HepG2 (cell line): ENCODE measurements around the gene MBLAC2. TPM values are rescaled to one million over a fixed set of nuclear protein-coding genes. Genes with fewer than 3 reads are reported as not detected.

Experiments used
- ELF4 ChIP-seq: sonication (generic); formaldehyde crosslinking; IDR thresholded peaks from 2 replicates; pipeline ENCODE4 v1.5.0; 2020; ENCODE audit warnings: missing genetic modification reagents, mild to moderate bottlenecking, moderate library complexity, borderline replicate concordance
- GABPA ChIP-seq, 2 experiments: IDR thresholded peaks; 2 replicates each; pipeline ENCODE4 v1.6.1; 2011 to 2016; ENCODE audit warnings: low read depth in 2 of 2, low read length in 1 of 2, missing biosample characterization in 1 of 2, missing genetic modification characterization in 1 of 2
- NFYC ChIP-seq: IDR thresholded peaks from 2 replicates; pipeline ENCODE4 v1.6.1; 2016; ENCODE audit warnings: missing genetic modification reagents, missing compliant biosample characterization
- POLR2AphosphoS2 ChIP-seq: IDR thresholded peaks from 2 replicates; pipeline ENCODE4 v1.6.1; 2011; ENCODE audit warnings: low read depth, low read length, improper control_type of control experiment
- SRY ChIP-seq: sonication (generic); formaldehyde crosslinking; IDR thresholded peaks from 2 replicates; pipeline ENCODE4 v1.8.0; 2022; ENCODE audit warnings: mild to moderate bottlenecking, missing genetic modification reagents
- TCF7L2 ChIP-seq: IDR thresholded peaks from 2 replicates; pipeline ENCODE4 v1.6.1; 2011; ENCODE audit warnings: mild to moderate bottlenecking, low read depth, low read length, moderate library complexity
- ZFP36 ChIP-seq: fragments of 150-350 bp; IDR thresholded peaks from 2 replicates; pipeline ENCODE4 v1.6.1; 2018; ENCODE audit warnings: borderline replicate concordance, low read length, low read depth; ENCODE audit not compliant: partially characterized antibody
- ZFP90 ChIP-seq: sonication (generic); formaldehyde crosslinking; IDR thresholded peaks from 2 replicates; pipeline ENCODE4 v1.8.0; 2022; ENCODE audit warnings: missing genetic modification reagents, mild to moderate bottlenecking, inconsistent platforms, borderline replicate concordance
- ZNF180 ChIP-seq: sonication (generic); formaldehyde crosslinking; IDR thresholded peaks from 2 replicates; pipeline ENCODE4 v1.4.0; 2020; ENCODE audit warnings: low read depth, missing genetic modification reagents, borderline replicate concordance
- ZNF260 ChIP-seq: sonication (generic); formaldehyde crosslinking; IDR thresholded peaks from 2 replicates; pipeline ENCODE4 v1.4.0; 2020; ENCODE audit warnings: missing genetic modification reagents, low read depth, mild to moderate bottlenecking, borderline replicate concordance
- ZNF530 ChIP-seq: sonication (generic); formaldehyde crosslinking; IDR thresholded peaks from 2 replicates; pipeline ENCODE4 v1.5.0; 2020; ENCODE audit warnings: low read depth, mild to moderate bottlenecking, missing genetic modification reagents
- ZNF614 ChIP-seq: IDR thresholded peaks from 2 replicates; pipeline ENCODE4 v1.6.1; 2018; ENCODE audit warnings: missing biosample characterization, missing genetic modification reagents, inconsistent platforms, borderline replicate concordance
- ZNF709 ChIP-seq: sonication (generic); formaldehyde crosslinking; IDR thresholded peaks from 2 replicates; pipeline ENCODE4 v1.5.0; 2020; ENCODE audit warnings: mild to moderate bottlenecking, missing genetic modification reagents
- polyA plus RNA-seq, 8 experiments: library from polyadenylated mRNA; depleted of rRNA in 3 of 8; stranded (reverse) in 7 of 8; unstranded in 1 of 8; fragments of >200 nt; fragmentation: Illumina TruSeq in 4 of 8; extraction: Trizol in 4 of 8; gene quantifications; 2 replicates each; pipeline versions ENCODE4 v1.2.1 to v1.2.3, GENCODE V29; 2011 to 2016; ENCODE audit warnings: low read depth in 4 of 8, missing spikeins in 1 of 8, mixed read lengths in 1 of 8; ENCODE audit not compliant: insufficient read depth in 1 of 8
- total RNA-seq, 5 experiments: library from RNA; depleted of rRNA; stranded (reverse); fragments of >200 nt; fragmentation: Illumina TruSeq; extraction: Trizol; gene quantifications; 2 replicates each; pipeline ENCODE4 v1.2.3, GENCODE V29; 2016; ENCODE audit warnings: low read depth in 1 of 5
- TF ChIP-seq, protein P1 (sequence below): sonication (generic); formaldehyde crosslinking; conservative IDR thresholded peaks from 2 replicates; pipeline ENCODE4 v1.8.0; 2022; ENCODE audit warnings: missing genetic modification reagents
- TF ChIP-seq, protein P2 (sequence below): sonication (generic); formaldehyde crosslinking; IDR thresholded peaks from 2 replicates; pipeline ENCODE4 v1.4.0; 2020; ENCODE audit warnings: missing genetic modification reagents, borderline replicate concordance
- TF ChIP-seq, protein P3 (sequence below): sonication (generic); formaldehyde crosslinking; IDR thresholded peaks from 2 replicates; pipeline ENCODE4 v1.8.0; 2022; ENCODE audit warnings: mild to moderate bottlenecking, missing genetic modification reagents, moderate library complexity
- TF ChIP-seq, protein P4 (sequence below): sonication (generic); formaldehyde crosslinking; IDR thresholded peaks from 2 replicates; pipeline ENCODE4 v1.4.0; 2020; ENCODE audit warnings: mild to moderate bottlenecking, missing genetic modification reagents

MBLAC2 gene
- total and polyA plus RNA-seq, 2 of the 13 experiments (the other 11 are each of a cell fraction or from before 2014, with no cell fraction given): 2.9 to 4.1 TPM

DNA sequence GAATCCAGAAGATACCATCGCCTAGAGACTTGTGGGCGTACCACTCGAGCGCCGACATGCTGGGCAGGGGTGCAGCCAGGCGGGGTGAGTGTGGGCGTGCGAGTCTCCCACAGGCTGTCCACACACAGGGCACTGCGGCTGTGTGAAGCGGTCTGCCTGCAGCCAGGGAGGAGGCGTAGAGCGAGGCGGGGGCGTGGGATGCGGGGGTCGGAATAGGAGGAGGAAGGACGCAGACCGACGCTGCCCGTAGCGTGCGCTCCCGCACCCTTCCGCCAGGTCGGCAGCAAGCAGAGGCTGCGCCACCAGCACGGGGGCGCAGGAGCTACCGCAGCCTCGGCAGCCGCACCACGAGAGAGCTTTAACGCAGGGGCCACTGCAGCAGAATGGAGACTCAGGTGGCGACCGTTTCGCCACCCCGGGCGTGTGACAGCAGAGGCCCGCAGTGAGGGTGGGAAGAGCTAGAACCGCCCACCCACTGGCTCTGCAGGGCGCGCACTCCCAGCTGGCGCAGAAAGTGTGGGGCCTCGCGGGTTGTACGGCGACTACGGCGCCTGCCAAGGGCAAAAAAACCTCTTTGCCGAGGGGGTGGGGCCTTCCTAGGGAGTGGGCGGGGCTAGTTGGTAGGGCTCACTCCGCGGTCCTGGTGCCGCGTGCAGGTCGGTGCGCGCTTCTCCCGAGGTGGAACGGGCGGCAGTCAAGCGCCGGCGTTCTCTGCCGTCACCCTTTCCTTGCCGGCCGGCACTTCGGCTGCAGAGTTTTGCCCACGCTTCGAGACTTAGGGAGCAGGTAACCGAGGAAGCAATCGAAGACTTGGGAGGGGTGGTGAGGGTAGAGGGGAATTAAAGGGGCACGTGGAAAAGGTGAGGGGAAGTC lies at the start of gene MBLAC2, which contains the start of gene POLR3G (continued):
- TF ChIP-seq POLR2AphosphoS2 (no peak), ZNF709 (CRISPR knock-in tag) (peak; percentile 93; the same call in 1 of the 2 replicates), ZNF530 (CRISPR knock-in tag) (no peak), ZFP36 (no peak), NFYC (CRISPR knock-in tag) (no peak; the same call in 1 of the 2 replicates), TCF7L2 (no peak), ZFP90 (peak; percentile 84; the same call in 1 of the 2 replicates), ZNF260 (CRISPR knock-in tag) (no peak), SRY (CRISPR knock-in tag) (peak; percentile 20; the same call in 1 of the 2 replicates), GABPA (IDR thresholded peaks at IDR 0.05; ENCODE audit: low read depth, low read length) (no peak), GABPA (CRISPR knock-in tag; IDR thresholded peaks at IDR 0.05; ENCODE audit: low read depth) (peak; percentile 71), ELF4 (CRISPR knock-in tag) (0 out of 2 replicates have a peak, but pooled peaks have one; percentile 10), ZNF180 (CRISPR knock-in tag) (no peak), ZNF614 (CRISPR knock-in tag) (peak; percentile 54; the same call in 1 of the 2 replicates)
- TF ChIP-seq, protein P1, sequence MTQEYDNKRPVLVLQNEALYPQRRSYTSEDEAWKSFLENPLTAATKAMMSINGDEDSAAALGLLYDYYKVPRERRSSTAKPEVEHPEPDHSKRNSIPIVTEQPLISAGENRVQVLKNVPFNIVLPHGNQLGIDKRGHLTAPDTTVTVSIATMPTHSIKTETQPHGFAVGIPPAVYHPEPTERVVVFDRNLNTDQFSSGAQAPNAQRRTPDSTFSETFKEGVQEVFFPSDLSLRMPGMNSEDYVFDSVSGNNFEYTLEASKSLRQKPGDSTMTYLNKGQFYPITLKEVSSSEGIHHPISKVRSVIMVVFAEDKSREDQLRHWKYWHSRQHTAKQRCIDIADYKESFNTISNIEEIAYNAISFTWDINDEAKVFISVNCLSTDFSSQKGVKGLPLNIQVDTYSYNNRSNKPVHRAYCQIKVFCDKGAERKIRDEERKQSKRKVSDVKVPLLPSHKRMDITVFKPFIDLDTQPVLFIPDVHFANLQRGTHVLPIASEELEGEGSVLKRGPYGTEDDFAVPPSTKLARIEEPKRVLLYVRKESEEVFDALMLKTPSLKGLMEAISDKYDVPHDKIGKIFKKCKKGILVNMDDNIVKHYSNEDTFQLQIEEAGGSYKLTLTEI (CRISPR knock-in tag): no peak
- TF ChIP-seq, protein P2, sequence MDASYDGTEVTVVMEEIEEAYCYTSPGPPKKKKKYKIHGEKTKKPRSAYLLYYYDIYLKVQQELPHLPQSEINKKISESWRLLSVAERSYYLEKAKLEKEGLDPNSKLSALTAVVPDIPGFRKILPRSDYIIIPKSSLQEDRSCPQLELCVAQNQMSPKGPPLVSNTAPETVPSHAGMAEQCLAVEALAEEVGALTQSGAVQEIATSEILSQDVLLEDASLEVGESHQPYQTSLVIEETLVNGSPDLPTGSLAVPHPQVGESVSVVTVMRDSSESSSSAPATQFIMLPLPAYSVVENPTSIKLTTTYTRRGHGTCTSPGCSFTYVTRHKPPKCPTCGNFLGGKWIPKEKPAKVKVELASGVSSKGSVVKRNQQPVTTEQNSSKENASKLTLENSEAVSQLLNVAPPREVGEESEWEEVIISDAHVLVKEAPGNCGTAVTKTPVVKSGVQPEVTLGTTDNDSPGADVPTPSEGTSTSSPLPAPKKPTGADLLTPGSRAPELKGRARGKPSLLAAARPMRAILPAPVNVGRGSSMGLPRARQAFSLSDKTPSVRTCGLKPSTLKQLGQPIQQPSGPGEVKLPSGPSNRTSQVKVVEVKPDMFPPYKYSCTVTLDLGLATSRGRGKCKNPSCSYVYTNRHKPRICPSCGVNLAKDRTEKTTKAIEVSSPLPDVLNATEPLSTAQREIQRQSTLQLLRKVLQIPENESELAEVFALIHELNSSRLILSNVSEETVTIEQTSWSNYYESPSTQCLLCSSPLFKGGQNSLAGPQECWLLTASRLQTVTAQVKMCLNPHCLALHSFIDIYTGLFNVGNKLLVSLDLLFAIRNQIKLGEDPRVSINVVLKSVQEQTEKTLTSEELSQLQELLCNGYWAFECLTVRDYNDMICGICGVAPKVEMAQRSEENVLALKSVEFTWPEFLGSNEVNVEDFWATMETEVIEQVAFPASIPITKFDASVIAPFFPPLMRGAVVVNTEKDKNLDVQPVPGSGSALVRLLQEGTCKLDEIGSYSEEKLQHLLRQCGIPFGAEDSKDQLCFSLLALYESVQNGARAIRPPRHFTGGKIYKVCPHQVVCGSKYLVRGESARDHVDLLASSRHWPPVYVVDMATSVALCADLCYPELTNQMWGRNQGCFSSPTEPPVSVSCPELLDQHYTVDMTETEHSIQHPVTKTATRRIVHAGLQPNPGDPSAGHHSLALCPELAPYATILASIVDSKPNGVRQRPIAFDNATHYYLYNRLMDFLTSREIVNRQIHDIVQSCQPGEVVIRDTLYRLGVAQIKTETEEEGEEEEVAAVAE (CRISPR knock-in tag): no peak
- TF ChIP-seq, protein P3, sequence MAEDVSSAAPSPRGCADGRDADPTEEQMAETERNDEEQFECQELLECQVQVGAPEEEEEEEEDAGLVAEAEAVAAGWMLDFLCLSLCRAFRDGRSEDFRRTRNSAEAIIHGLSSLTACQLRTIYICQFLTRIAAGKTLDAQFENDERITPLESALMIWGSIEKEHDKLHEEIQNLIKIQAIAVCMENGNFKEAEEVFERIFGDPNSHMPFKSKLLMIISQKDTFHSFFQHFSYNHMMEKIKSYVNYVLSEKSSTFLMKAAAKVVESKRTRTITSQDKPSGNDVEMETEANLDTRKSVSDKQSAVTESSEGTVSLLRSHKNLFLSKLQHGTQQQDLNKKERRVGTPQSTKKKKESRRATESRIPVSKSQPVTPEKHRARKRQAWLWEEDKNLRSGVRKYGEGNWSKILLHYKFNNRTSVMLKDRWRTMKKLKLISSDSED (CRISPR knock-in tag): no peak
- TF ChIP-seq, protein P4, sequence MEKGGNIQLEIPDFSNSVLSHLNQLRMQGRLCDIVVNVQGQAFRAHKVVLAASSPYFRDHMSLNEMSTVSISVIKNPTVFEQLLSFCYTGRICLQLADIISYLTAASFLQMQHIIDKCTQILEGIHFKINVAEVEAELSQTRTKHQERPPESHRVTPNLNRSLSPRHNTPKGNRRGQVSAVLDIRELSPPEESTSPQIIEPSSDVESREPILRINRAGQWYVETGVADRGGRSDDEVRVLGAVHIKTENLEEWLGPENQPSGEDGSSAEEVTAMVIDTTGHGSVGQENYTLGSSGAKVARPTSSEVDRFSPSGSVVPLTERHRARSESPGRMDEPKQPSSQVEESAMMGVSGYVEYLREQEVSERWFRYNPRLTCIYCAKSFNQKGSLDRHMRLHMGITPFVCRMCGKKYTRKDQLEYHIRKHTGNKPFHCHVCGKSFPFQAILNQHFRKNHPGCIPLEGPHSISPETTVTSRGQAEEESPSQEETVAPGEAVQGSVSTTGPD (CRISPR knock-in tag): peak; percentile 87
